Keratinocyte (primary cell): ENCODE results near the gene MYL4.

Experiments
- EZH2 ChIP-seq: IDR thresholded peaks from one replicate; pipeline ENCODE4 v1.6.1; 2012; ENCODE audit warnings: inconsistent platforms, mild to moderate bottlenecking, low read length, moderate library complexity
- TF ChIP-seq, protein P1 (sequence below), 3 experiments: IDR thresholded peaks in 1 of 3; conservative IDR thresholded peaks in 1 of 3; optimal IDR thresholded peaks in 1 of 3; 2 replicates in 2 of 3; 3 replicates in 1 of 3; pipeline versions ENCODE3 to v1.5.1; 2011; ENCODE audit warnings: low read length in 3 of 3, mild to moderate bottlenecking in 3 of 3, moderate library complexity in 2 of 3, control low read depth in 1 of 3, inconsistent platforms in 1 of 3; ENCODE audit not compliant: insufficient read depth in 2 of 3; ENCODE audit errors: extremely low read depth in 1 of 3

DNA sequence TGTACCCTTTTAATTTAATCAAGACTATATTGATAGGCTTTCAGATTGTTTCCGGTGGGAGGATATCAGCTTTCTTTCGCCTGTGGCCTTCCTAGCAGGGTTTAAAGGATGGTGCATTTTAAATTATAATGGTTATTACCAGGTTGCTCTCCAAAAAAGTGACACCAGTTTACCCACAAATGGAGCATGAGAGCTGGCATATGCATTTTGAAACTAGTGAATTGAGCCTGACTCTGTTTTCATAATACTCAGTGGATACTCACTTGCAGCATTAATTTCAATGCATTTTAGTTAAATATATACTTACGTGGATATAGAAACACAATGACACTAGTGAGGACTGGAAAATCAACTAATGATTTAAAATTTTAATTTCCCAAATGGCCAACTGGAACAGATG, 5.8 kb downstream of the MYL4 start:
- TF ChIP-seq, protein P1, sequence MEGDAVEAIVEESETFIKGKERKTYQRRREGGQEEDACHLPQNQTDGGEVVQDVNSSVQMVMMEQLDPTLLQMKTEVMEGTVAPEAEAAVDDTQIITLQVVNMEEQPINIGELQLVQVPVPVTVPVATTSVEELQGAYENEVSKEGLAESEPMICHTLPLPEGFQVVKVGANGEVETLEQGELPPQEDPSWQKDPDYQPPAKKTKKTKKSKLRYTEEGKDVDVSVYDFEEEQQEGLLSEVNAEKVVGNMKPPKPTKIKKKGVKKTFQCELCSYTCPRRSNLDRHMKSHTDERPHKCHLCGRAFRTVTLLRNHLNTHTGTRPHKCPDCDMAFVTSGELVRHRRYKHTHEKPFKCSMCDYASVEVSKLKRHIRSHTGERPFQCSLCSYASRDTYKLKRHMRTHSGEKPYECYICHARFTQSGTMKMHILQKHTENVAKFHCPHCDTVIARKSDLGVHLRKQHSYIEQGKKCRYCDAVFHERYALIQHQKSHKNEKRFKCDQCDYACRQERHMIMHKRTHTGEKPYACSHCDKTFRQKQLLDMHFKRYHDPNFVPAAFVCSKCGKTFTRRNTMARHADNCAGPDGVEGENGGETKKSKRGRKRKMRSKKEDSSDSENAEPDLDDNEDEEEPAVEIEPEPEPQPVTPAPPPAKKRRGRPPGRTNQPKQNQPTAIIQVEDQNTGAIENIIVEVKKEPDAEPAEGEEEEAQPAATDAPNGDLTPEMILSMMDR (optimal IDR thresholded peaks at IDR 0.05 in 1 of 3, IDR thresholded peaks at IDR 0.05 in 1 of 3, conservative IDR thresholded peaks at IDR 0.05 in 1 of 3; ENCODE audit: extremely low read depth in 1 of 3, insufficient read depth in 2 of 3, low read length in 3 of 3) = no peak
- TF ChIP-seq EZH2 = no peak
